Rectal smooth muscle tissue (tissue), 1 donor: ENCODE measurements around the gene SLC22A4.

ENCODE experiments used
- H3K27ac ChIP-seq: one replicate; pipeline ENCODE4 v1.7.0; 2013; ENCODE audit warnings: low read depth, low read length, inconsistent platforms
- H3K27me3 ChIP-seq: one replicate; pipeline ENCODE4 v1.7.0; 2013; ENCODE audit warnings: low read length; ENCODE audit not compliant: control insufficient read depth, insufficient read depth
- H3K36me3 ChIP-seq: one replicate; pipeline ENCODE4 v1.7.0; 2013; ENCODE audit warnings: low read length; ENCODE audit not compliant: control insufficient read depth, insufficient read depth
- H3K4me1 ChIP-seq: one replicate; pipeline ENCODE4 v1.7.0; 2013; ENCODE audit warnings: low read length; ENCODE audit not compliant: control insufficient read depth, insufficient read depth
- H3K4me3 ChIP-seq: one replicate; pipeline ENCODE4 v1.7.0; 2013; ENCODE audit warnings: low read length
- H3K9ac ChIP-seq: one replicate; pipeline ENCODE4 v1.7.0; 2013; ENCODE audit warnings: low read length

Gene SLC22A4

GRCh38 chr5:132273631-132274030, 20.6 kb upstream of the SLC22A4 start:
- Histone ChIP-seq H3K4me1 (peaks cover 12% of the 10 kb centered on the region), H3K36me3 (peaks cover 2% of the 10 kb centered on the region), H3K4me3 (no peak overlapping the region), H3K9ac (no peak overlapping the region), H3K27me3 (no peaks in the 10 kb centered on the region), H3K27ac (no peak overlapping the region)

GRCh38 chr5:132274050-132274792, 20.0 kb upstream of the SLC22A4 start:
- no peaks in the 10 kb centered on the region for H3K27me3 ChIP-seq
- H3K4me1 ChIP-seq = peaks cover 7% of the 10 kb centered on the region
- H3K4me3 ChIP-seq = no peak overlapping the region
- H3K36me3 ChIP-seq = peaks cover 2% of the 10 kb centered on the region
- H3K27ac ChIP-seq = no peak overlapping the region
- H3K9ac ChIP-seq = no peak overlapping the region

GRCh38 chr5:132275367-132276220, 18.6 kb upstream of the SLC22A4 start:
- H3K36me3 ChIP-seq = peaks cover 2% of the 10 kb centered on the region
- no peaks in the 10 kb centered on the region for H3K27me3 ChIP-seq
- H3K4me3 ChIP-seq = no peak overlapping the region
- no peak overlapping the region for H3K9ac ChIP-seq
- no peak overlapping the region for H3K27ac ChIP-seq
- H3K4me1 ChIP-seq = peaks cover 2% of the 10 kb centered on the region

GRCh38 chr5:132277256-132277655, 16.9 kb upstream of the SLC22A4 start:
- no peak overlapping the region for H3K4me3 ChIP-seq
- H3K9ac ChIP-seq = no peak overlapping the region
- H3K27me3 ChIP-seq = no peaks in the 10 kb centered on the region
- no peaks in the 10 kb centered on the region for H3K36me3 ChIP-seq
- H3K27ac ChIP-seq = no peak overlapping the region
- peaks cover 2% of the 10 kb centered on the region for H3K4me1 ChIP-seq

GRCh38 chr5:132277971-132278853, 16.0 kb upstream of the SLC22A4 start:
- H3K4me1 ChIP-seq = no peaks in the 10 kb centered on the region
- H3K9ac ChIP-seq = no peak overlapping the region
- no peak overlapping the region for H3K27ac ChIP-seq
- no peaks in the 10 kb centered on the region for H3K27me3 ChIP-seq
- H3K4me3 ChIP-seq = no peak overlapping the region
- no peaks in the 10 kb centered on the region for H3K36me3 ChIP-seq

DNA sequence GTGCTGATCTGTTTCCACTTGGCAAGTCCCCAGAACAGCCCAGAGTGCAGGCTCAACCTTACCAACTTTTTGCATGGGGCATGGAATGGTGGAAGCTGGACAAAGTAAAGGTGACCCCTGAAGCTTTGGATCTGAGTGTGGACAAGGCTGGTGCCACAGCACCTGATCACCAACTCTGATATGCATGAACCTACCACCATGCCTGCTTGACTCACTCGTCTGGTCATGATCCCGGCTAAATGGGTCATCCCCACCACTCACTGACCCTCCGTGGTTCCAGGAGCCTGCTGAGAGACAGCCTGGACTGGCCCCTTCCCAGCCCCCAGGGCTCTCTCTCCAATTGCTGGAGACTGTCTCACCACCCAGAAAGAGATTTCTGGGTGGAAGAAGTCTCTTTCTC, 14.4 kb upstream of the SLC22A4 start:
- no peaks in the 10 kb centered on the region for H3K36me3 ChIP-seq
- no peak overlapping the region for H3K4me3 ChIP-seq
- H3K4me1 ChIP-seq = no peaks in the 10 kb centered on the region
- H3K9ac ChIP-seq = no peak overlapping the region
- H3K27ac ChIP-seq = no peak overlapping the region
- H3K27me3 ChIP-seq = no peaks in the 10 kb centered on the region

- Histone ChIP-seq H3K27ac (no peak overlapping the region), H3K27me3 (no peaks in the 10 kb centered on the region), H3K9ac (no peak overlapping the region)
These were observed 13.6 kb upstream of the SLC22A4 start for GRCh38 chr5:132280371-132281240.

GRCh38 chr5:132281856-132282614, 12.2 kb upstream of the SLC22A4 start:
- Histone ChIP-seq H3K27me3 (no peaks in the 10 kb centered on the region), H3K9ac (no peak overlapping the region), H3K4me1 (no peaks in the 10 kb centered on the region), H3K27ac (no peak overlapping the region), H3K4me3 (no peak overlapping the region), H3K36me3 (no peaks in the 10 kb centered on the region)

More at GRCh38 chr5:132280371-132281240, 13.6 kb upstream of the SLC22A4 start:
- H3K4me3 ChIP-seq = no peak overlapping the region
- H3K36me3 ChIP-seq = no peaks in the 10 kb centered on the region
- no peaks in the 10 kb centered on the region for H3K4me1 ChIP-seq

- no peak overlapping the region for H3K9ac ChIP-seq
- H3K4me1 ChIP-seq = no peaks in the 10 kb centered on the region
- no peaks in the 10 kb centered on the region for H3K27me3 ChIP-seq
- H3K27ac ChIP-seq = no peak overlapping the region
- no peak overlapping the region for H3K4me3 ChIP-seq
- no peaks in the 10 kb centered on the region for H3K36me3 ChIP-seq
These were observed 10.7 kb upstream of the SLC22A4 start for GRCh38 chr5:132283423-132284043.

DNA sequence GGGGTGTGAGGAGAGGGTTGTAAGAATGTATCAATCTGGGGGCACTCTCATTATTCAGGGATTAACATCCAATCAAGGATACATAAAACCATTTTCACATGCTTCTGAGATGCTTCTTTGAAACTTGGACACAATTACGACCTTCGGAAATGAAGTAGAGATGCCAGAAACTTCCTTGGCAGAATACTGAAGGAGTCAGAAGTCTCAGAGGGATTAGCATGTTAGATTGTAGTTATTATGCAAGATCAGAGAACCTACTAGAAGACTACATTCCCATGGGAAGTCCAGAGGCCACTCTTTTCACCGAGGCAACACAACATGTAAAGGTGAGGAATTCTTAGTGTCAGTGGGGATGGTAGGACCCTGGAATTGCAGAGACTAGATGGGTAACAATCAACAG, 5.1 kb upstream of the SLC22A4 start:
- Histone ChIP-seq H3K27ac (no peak overlapping the region), H3K9ac (no peak overlapping the region), H3K36me3 (no peaks in the 10 kb centered on the region), H3K4me3 (no peak overlapping the region), H3K27me3 (no peaks in the 10 kb centered on the region), H3K4me1 (peaks cover 7% of the 10 kb centered on the region)

DNA sequence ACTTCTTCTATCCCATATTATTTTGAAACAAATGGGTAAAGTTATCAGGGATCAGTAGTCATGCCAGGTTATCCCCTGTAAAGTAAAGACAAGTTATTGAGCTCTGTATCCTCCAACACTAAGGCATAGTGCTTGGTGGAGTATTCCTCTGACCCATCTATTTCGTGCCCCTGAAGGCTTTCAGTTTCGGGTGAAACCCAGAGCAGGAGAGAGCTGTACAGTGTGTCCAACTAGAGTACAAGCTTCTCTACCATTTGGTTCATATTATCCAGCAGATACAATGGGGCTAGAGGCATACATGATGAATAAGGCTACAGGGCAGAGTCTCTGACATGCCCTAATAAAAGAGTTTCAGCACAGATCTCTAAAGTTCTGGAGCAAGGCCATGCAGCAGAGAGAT, 3.2 kb upstream of the SLC22A4 start:
- Histone ChIP-seq H3K4me1 (peaks cover 11% of the 10 kb centered on the region), H3K27ac (no peak overlapping the region), H3K27me3 (no peaks in the 10 kb centered on the region), H3K9ac (no peak overlapping the region), H3K4me3 (no peak overlapping the region), H3K36me3 (no peaks in the 10 kb centered on the region)
